Activated CD8-positive, alpha-beta T cell treated with anti-CD3 and anti-CD28 coated beads for 36 hours (primary cell): Measurements from ENCODE around the gene ITPR3. TPM values are rescaled to one million over a fixed set of nuclear protein-coding genes. Genes with fewer than 3 reads are reported as not detected.

Experiments used
- ATAC-seq: fragments of 200-7000 bp; cut with Tn5 transposase; one replicate; pipeline ENCODE4 v1.10.0; 2021; ENCODE audit warnings: mild to moderate bottlenecking, moderate library complexity
- CTCF ChIA-PET: fragments of 350-600 bp; sonication (Branson Sonifier 250); formaldehyde crosslinking; loops from one replicate; lab custom pipeline; 2021; ENCODE audit warnings: antibody characterized with exemption; lab: Charles Lee
- POLR2A ChIA-PET: fragments of 350-600 bp; sonication (Branson Sonifier 250); formaldehyde crosslinking; loops from one replicate; lab custom pipeline; 2021; ENCODE audit warnings: antibody characterized with exemption; lab: Charles Lee
- DNase-seq: peaks from one replicate; pipeline ENCODE4 v3.0.0-alpha.2; 2020
- H3K27ac Mint-ChIP-seq: one replicate; pipeline ENCODE4 v1.8.0; 2021; ENCODE audit warnings: mild to moderate bottlenecking, mixed read lengths
- H3K27me3 Mint-ChIP-seq: one replicate; pipeline ENCODE4 v1.8.0; 2021; ENCODE audit warnings: mixed read lengths
- H3K36me3 Mint-ChIP-seq: one replicate; pipeline ENCODE4 v1.8.0; 2021; ENCODE audit warnings: low read depth, mixed read lengths
- H3K4me1 Mint-ChIP-seq: one replicate; pipeline ENCODE4 v1.8.0; 2021; ENCODE audit warnings: low read depth, mixed read lengths
- H3K4me3 Mint-ChIP-seq: one replicate; pipeline ENCODE4 v1.8.0; 2021; ENCODE audit warnings: mild to moderate bottlenecking, moderate library complexity, mixed read lengths
- H3K9me3 Mint-ChIP-seq: one replicate; pipeline ENCODE4 v1.8.0; 2021; ENCODE audit warnings: mixed read lengths
- intact Hi-C: fragments of 100-400 bp; cut with micrococcal nuclease; formaldehyde crosslinking; loops from one replicate; pipeline ENCODE4 v1.10.0; 2022
- total RNA-seq, 2 experiments: library from RNA; stranded (reverse); gene quantifications; one replicate each; pipeline ENCODE4 v1.2.3, GENCODE V29; 2021
- TF ChIP-seq, protein P1 (sequence below): fragments of 200-600 bp; IDR thresholded peaks from one replicate; pipeline ENCODE4 v1.8.0; 2022; ENCODE audit warnings: antibody characterized with exemption, mild to moderate bottlenecking

The ITPR3 gene
- total RNA-seq, 2 experiments from 2014 or later, result 36.6 to 38.0 TPM

GRCh38 chr6:33730611-33731010 lies 109.5 kb downstream of the ITPR3 start:
- TF ChIP-seq, protein P1, sequence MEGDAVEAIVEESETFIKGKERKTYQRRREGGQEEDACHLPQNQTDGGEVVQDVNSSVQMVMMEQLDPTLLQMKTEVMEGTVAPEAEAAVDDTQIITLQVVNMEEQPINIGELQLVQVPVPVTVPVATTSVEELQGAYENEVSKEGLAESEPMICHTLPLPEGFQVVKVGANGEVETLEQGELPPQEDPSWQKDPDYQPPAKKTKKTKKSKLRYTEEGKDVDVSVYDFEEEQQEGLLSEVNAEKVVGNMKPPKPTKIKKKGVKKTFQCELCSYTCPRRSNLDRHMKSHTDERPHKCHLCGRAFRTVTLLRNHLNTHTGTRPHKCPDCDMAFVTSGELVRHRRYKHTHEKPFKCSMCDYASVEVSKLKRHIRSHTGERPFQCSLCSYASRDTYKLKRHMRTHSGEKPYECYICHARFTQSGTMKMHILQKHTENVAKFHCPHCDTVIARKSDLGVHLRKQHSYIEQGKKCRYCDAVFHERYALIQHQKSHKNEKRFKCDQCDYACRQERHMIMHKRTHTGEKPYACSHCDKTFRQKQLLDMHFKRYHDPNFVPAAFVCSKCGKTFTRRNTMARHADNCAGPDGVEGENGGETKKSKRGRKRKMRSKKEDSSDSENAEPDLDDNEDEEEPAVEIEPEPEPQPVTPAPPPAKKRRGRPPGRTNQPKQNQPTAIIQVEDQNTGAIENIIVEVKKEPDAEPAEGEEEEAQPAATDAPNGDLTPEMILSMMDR, result no peak
- DNase-seq (no peak), ATAC-seq (no peak)
- Mint-ChIP-seq H3K4me1 (no peaks in the 10 kb centered on the region), H3K4me3 (no peak overlapping the region), H3K9me3 (no peaks in the 10 kb centered on the region), H3K36me3 (no peaks in the 10 kb centered on the region), H3K27ac (no peak overlapping the region), H3K27me3 (no peaks in the 10 kb centered on the region)
- POLR2A ChIA-PET, result no interaction called here
- CTCF ChIA-PET, result interaction anchor here (2.7 kb wide), 1 partner anchor 14 kb away, joined by 12 read pairs; no protein-coding TSS in a partner anchor
- intact Hi-C loops, result no loop called here

DNA sequence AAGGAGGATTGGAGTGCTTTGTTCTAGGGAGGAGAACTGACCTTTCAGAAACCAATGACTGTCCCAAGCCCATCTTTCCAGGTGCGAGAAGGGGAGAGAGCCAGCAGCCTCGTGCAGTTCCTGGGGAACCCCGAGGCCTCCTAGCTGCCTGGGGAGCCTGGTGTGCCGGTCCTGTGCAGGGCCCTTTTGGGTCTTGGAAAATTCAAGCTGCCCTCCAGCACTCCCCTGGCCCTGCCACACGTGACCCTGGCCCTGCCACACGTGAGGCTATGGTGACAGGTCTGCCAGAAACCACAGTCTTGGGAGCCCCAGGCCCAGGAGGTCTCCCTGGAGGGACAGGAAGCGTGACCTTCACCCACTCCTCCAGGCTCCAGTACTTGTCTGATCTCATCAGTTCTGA lies 109.9 kb downstream of the ITPR3 start:
- intact Hi-C loops, result no loop called here
- ChIA-PET POLR2A (no interaction called here), CTCF (interaction anchor here (1.3 kb wide), 1 partner anchor 13 kb away, joined by 3 read pairs; no protein-coding TSS in a partner anchor)
- H3K4me3 Mint-ChIP-seq, result no peak overlapping the region
- ATAC-seq, result no peak
- no peak overlapping the region for H3K27ac Mint-ChIP-seq
- TF ChIP-seq, protein P1, result no peak
- H3K4me1 Mint-ChIP-seq, result no peaks in the 10 kb centered on the region
- no peaks in the 10 kb centered on the region for H3K36me3 Mint-ChIP-seq
- no peaks in the 10 kb centered on the region for H3K9me3 Mint-ChIP-seq
- H3K27me3 Mint-ChIP-seq, result no peaks in the 10 kb centered on the region
- no peak for DNase-seq

GRCh38 chr6:33731751-33732282 lies 110.7 kb downstream of the ITPR3 start:
- no peak overlapping the region for H3K4me3 Mint-ChIP-seq
- H3K27ac Mint-ChIP-seq, result no peak overlapping the region
- H3K9me3 Mint-ChIP-seq, result no peaks in the 10 kb centered on the region
- TF ChIP-seq, protein P1, result no peak
- ATAC-seq (no peak), DNase-seq (no peak)
- ChIA-PET CTCF (interaction anchor here (1.3 kb wide), 2 partner anchors 13 to 38 kb away, joined by 3 read pairs; no protein-coding TSS in a partner anchor), POLR2A (no interaction called here)
- no peaks in the 10 kb centered on the region for H3K4me1 Mint-ChIP-seq
- no peaks in the 10 kb centered on the region for H3K27me3 Mint-ChIP-seq
- intact Hi-C loops, result no loop called here
- no peaks in the 10 kb centered on the region for H3K36me3 Mint-ChIP-seq

GRCh38 chr6:33732385-33732784 lies 111.3 kb downstream of the ITPR3 start:
- ChIA-PET POLR2A (interaction anchor here (0.6 kb wide), 1 partner anchor 183 kb away, joined by 4 read pairs; no protein-coding TSS in a partner anchor), CTCF (interaction anchor here (1.3 kb wide), 1 partner anchor 37 kb away, joined by 3 read pairs; no protein-coding TSS in a partner anchor)
- Mint-ChIP-seq H3K27ac (no peak overlapping the region), H3K9me3 (no peaks in the 10 kb centered on the region), H3K36me3 (no peaks in the 10 kb centered on the region), H3K4me1 (no peaks in the 10 kb centered on the region), H3K27me3 (no peaks in the 10 kb centered on the region), H3K4me3 (no peak overlapping the region)
- intact Hi-C loops, result no loop called here
- TF ChIP-seq, protein P1, result no peak
- ATAC-seq (no peak), DNase-seq (no peak)
